GM12801 (cell line): Measurements from ENCODE around the gene LYG2.
"Not testable (repeated sequence)": the region's sequence is repeated elsewhere in the genome, so short reads cannot be mapped to it uniquely, and the experiment has no call there.

Experiments used
- TF ChIP-seq, protein P1 (sequence below): IDR thresholded peaks from one replicate; pipeline ENCODE4 v1.5.1; 2011; ENCODE audit warnings: control low read depth; ENCODE audit not compliant: insufficient read length; ENCODE audit errors: extremely low read depth

The LYG2 gene

DNA sequence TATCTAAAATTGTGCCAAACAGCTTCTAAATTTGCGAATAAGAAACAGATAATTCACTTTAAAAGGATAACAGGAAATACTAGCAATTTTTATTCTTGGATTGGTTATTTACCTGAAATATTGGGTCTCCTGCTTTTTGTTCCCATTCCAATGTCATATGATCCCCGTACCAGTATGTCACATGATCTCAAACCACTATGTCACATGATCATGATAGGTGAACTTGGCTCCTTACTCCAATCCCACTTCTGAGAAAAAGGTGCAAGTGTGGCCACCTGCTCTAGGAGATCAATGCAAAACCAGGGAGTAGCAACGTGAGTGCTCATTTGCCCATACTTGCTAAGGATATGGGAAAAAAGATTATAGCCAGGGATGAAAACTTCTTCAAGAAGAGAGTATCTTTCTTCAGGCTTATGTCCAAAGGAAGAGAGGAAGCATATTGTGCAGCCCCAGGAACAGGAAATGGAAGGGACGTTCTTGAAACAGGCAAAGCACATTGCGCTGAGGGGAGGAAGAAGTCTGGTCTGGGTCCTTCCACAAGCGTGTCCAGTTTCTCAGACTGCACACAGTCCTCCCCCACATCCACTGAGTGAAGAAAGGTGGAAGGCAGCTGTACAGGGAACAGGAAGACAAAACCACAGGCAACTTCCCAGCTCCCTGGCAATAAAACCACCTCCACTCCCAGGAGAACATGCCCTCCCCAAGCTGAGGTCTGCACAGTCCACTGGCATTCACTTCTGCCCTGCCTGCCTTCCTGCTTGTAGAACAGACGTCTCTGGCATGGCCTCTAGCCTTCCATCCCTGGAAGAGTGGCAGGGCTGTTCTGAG is at the start of gene LYG2:
TSS of gene LYG2 (minus strand) at position 176 of the 828 bp plus-strand sequence. CDS start 1,406 bp downstream, outside the sequence.
- TF ChIP-seq, protein P1, sequence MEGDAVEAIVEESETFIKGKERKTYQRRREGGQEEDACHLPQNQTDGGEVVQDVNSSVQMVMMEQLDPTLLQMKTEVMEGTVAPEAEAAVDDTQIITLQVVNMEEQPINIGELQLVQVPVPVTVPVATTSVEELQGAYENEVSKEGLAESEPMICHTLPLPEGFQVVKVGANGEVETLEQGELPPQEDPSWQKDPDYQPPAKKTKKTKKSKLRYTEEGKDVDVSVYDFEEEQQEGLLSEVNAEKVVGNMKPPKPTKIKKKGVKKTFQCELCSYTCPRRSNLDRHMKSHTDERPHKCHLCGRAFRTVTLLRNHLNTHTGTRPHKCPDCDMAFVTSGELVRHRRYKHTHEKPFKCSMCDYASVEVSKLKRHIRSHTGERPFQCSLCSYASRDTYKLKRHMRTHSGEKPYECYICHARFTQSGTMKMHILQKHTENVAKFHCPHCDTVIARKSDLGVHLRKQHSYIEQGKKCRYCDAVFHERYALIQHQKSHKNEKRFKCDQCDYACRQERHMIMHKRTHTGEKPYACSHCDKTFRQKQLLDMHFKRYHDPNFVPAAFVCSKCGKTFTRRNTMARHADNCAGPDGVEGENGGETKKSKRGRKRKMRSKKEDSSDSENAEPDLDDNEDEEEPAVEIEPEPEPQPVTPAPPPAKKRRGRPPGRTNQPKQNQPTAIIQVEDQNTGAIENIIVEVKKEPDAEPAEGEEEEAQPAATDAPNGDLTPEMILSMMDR = no peak

DNA sequence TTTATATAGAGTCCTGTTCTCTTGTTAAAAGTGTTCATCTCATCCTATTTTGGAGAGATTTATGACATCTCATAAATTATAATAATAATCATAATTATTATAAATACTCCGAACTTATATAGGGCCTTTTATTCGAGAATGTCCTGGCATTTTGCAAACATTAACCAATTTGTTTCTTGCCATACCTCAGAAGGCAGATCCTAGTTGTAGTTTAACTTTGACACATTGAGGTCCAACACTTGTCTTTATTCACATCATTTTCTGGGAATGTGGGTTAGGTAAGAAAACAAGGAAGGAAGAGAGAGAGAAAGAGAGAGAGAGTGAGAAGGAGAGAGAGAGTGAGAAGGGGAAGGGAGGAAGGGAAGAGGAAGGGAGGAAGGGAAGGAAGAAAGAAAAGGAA is 45.6 kb upstream of the LYG2 start, which contains the start of gene LYG1:
TSS of gene LYG1 (minus strand) at position 101 of the 400 bp plus-strand sequence. CDS start 5,527 bp downstream, outside the sequence.
- TF ChIP-seq, protein P1 = not testable (repeated sequence)

DNA sequence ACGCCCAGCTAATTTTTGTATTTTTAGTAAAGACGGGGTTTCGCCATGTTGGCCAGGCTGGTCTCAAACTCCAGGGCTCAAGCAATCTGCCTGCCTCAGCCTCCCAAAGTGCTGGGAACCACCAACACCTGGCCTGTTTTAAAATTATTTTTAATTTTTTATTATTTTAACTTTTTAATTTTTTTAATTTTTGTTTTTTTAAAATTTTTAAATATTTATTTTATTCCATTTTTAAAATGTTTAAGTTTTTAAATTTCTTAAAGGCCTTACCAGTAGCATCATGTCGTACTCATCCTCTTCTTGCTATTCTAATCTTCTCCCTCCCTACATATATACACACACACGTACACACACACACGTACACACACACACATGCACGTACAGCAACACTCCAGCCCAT is 44.1 kb upstream of the LYG2 start:
- TF ChIP-seq, protein P1 = no peak

- TF ChIP-seq, protein P1 = no peak
Measured at GRCh38 chr2:99297994-99298393, 42.5 kb upstream of the LYG2 start.

DNA sequence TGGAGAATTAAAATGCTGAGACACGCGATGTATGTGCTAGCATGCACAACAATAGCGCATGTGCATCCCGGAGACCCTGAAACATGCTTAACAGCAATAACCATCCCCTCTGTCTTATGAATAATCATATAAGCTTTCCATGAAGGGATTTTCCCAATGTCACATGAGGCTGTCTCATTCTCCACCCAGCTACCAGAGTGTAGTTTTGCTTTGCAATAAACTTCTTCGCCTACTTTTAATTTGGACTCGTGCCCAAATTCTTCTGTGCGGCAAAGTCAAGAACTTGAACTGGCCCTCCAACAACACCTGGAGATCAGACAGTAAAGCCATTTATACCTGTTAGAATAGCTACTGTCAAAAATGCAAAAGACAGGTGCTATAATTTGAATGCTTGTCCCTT is 30.1 kb upstream of the LYG2 start:
- TF ChIP-seq, protein P1 = no peak

- TF ChIP-seq, protein P1 = no peak
Measured at GRCh38 chr2:99279969-99280695, 24.7 kb upstream of the LYG2 start.

- TF ChIP-seq, protein P1 = no peak
Measured at GRCh38 chr2:99278793-99279291, 23.4 kb upstream of the LYG2 start.
